HCT116 (cell line): ENCODE data around the gene HRK. TPM values are rescaled to one million over a fixed set of nuclear protein-coding genes. Genes with fewer than 3 reads are reported as not detected.

ENCODE experiments used
- ATAC-seq: fragments of 200-7000 bp; cut with Tn5 transposase; 2 replicates; pipeline ENCODE4 v1.9.1; 2020; ENCODE audit warnings: mild to moderate bottlenecking, moderate library complexity
- BruUV-seq: library from RNA; stranded (reverse); fragments of 400-500 nt; replicated peaks from 2 replicates; lab custom pipeline; 2021; lab: Mats Ljungman, UMichigan
- CTCF ChIA-PET: fragments of 300-600 bp; sonication (Branson Sonifier 250); formaldehyde crosslinking; loops from one replicate; lab custom pipeline; 2021; ENCODE audit warnings: antibody characterized with exemption; lab: Charles Lee
- POLR2A ChIA-PET: fragments of 300-600, 350-600 bp; sonication (Branson Sonifier 250); formaldehyde crosslinking; loops from one replicate; lab custom pipeline; 2021; ENCODE audit warnings: antibody characterized with exemption; lab: Charles Lee
- RAD21 ChIA-PET, 2 experiments: fragments of 300-600 bp; sonication (Branson Sonifier 250); formaldehyde crosslinking; loops; one replicate each; lab custom pipeline; 2023; ENCODE audit warnings: low total read pairs in 2 of 2; ENCODE audit not compliant: uncharacterized antibody in 2 of 2, unreplicated experiment in 2 of 2, low non-redundant PET in 1 of 2; lab: Charles Lee
- DNase-seq: peaks from one replicate; pipeline ENCODE4 v3.0.0-alpha.2; 2010; ENCODE audit warnings: low read depth, low spot score
- H2AFZ ChIP-seq: fragments of 200-600 bp; shearing (Covaris generic), sonication (generic); 2 replicates; pipeline ENCODE4 v1.6.1; 2017; ENCODE audit warnings: low read depth, mixed run types, mixed read lengths, antibody characterized with exemption, low read length; ENCODE audit not compliant: poor library complexity, severe bottlenecking
- H3K27ac ChIP-seq: 2 replicates; pipeline ENCODE4 v1.5.1; 2012; ENCODE audit warnings: low read depth, low read length
- H3K27me3 ChIP-seq: fragments of 200-600 bp; sonication (generic); 2 replicates; pipeline ENCODE4 v1.6.1; 2016; ENCODE audit warnings: mixed run types, low read length, mixed read lengths; ENCODE audit not compliant: insufficient read depth
- H3K36me3 ChIP-seq, 2 experiments: fragments of 200-500 bp in 1 of 2; fragments of 200-600 bp in 1 of 2; sonication (Bioruptor generic) in 1 of 2; sonication (generic) in 1 of 2; 2 replicates each; pipeline versions ENCODE4 v1.5.1 to v1.6.1; 2014 to 2016; ENCODE audit warnings: low read length in 2 of 2, inconsistent platforms in 1 of 2, mixed read lengths in 1 of 2, mixed run types in 1 of 2; ENCODE audit not compliant: insufficient read depth in 2 of 2, control insufficient read depth in 1 of 2
- H3K4me1 ChIP-seq, 2 experiments: fragments of 200-600 bp in 1 of 2; sonication (generic) in 1 of 2; 2 replicates each; pipeline versions ENCODE4 v1.5.1 to v1.6.1; 2012 to 2017; ENCODE audit warnings: low read length in 2 of 2, inconsistent platforms in 1 of 2, mild to moderate bottlenecking in 1 of 2, mixed read lengths in 1 of 2, mixed run types in 1 of 2, moderate library complexity in 1 of 2; ENCODE audit not compliant: insufficient read depth in 2 of 2, control insufficient read depth in 1 of 2
- H3K4me2 ChIP-seq: fragments of 200-600 bp; sonication (generic); 2 replicates; pipeline ENCODE4 v1.6.1; 2017; ENCODE audit warnings: mixed run types, low read length, mixed read lengths
- H3K4me3 ChIP-seq, 2 experiments: fragments of 200-600 bp in 1 of 2; sonication (generic) in 1 of 2; replicated peaks in 1 of 2; 2 replicates each; pipeline ENCODE4 v1.5.1; 2011 to 2016; ENCODE audit warnings: low read length in 2 of 2, control low read depth in 1 of 2, low read depth in 1 of 2, mild to moderate bottlenecking in 1 of 2, mixed read lengths in 1 of 2, mixed run types in 1 of 2
- H3K79me2 ChIP-seq: fragments of 200-600 bp; sonication (generic); 2 replicates; pipeline ENCODE4 v1.6.1; 2017; ENCODE audit warnings: mild to moderate bottlenecking, mixed run types, low read length, moderate library complexity, mixed read lengths; ENCODE audit not compliant: insufficient read depth
- H3K9ac ChIP-seq: fragments of 200-600 bp; sonication (generic); 2 replicates; pipeline ENCODE4 v1.6.1; 2016; ENCODE audit warnings: low read length, mixed read lengths
- H3K9me2 ChIP-seq: fragments of 200-600 bp; sonication (generic), shearing (Covaris generic); 2 replicates; pipeline ENCODE4 v1.6.1; 2017; ENCODE audit warnings: mixed run types, mild to moderate bottlenecking, moderate library complexity; ENCODE audit not compliant: insufficient read depth
- H3K9me3 ChIP-seq, 2 experiments: fragments of 200-500 bp in 1 of 2; fragments of 200-600 bp in 1 of 2; sonication (Bioruptor generic) in 1 of 2; sonication (generic) in 1 of 2; 2 replicates each; pipeline ENCODE4 v1.6.1; 2014 to 2017; ENCODE audit warnings: low read length in 2 of 2, mixed read lengths in 2 of 2, inconsistent platforms in 1 of 2, low read depth in 1 of 2, mild to moderate bottlenecking in 1 of 2, mixed run types in 1 of 2, moderate library complexity in 1 of 2; ENCODE audit not compliant: control insufficient read depth in 1 of 2, insufficient read depth in 1 of 2
- H4K20me1 ChIP-seq: fragments of 200-600 bp; sonication (generic), shearing (Covaris generic); 2 replicates; pipeline ENCODE4 v1.6.1; 2017; ENCODE audit warnings: mixed run types, mild to moderate bottlenecking, moderate library complexity; ENCODE audit not compliant: insufficient read depth
- EGR1 ChIP-seq: IDR thresholded peaks from 2 replicates; pipeline ENCODE4 v1.6.1; 2012; ENCODE audit warnings: low read depth
- ELF1 ChIP-seq: IDR thresholded peaks from 2 replicates; pipeline ENCODE4 v1.6.1; 2012; ENCODE audit warnings: low read depth, borderline replicate concordance
- EZH2 ChIP-seq: fragments of 200-600 bp; sonication (generic); IDR thresholded peaks from 2 replicates; pipeline ENCODE4 v1.6.1; 2017; ENCODE audit warnings: antibody characterized with exemption, mixed run types
- FOSL1 ChIP-seq: IDR thresholded peaks from 2 replicates; pipeline ENCODE4 v1.6.1; 2012; ENCODE audit warnings: low read depth
- POLR2AphosphoS5 ChIP-seq: IDR thresholded peaks from 2 replicates; pipeline ENCODE4 v1.6.1; 2011; ENCODE audit warnings: mild to moderate bottlenecking, low read depth, low read length, moderate library complexity
- SIN3A ChIP-seq: IDR thresholded peaks from 2 replicates; pipeline ENCODE4 v1.6.1; 2012; ENCODE audit warnings: low read depth
- intact Hi-C: fragments of 100-400 bp; cut with micrococcal nuclease; formaldehyde crosslinking; loops from 2 replicates; pipeline ENCODE4 v1.10.0; 2022
- total RNA-seq: library from RNA; stranded (reverse); gene quantifications from one replicate; pipeline ENCODE4 v1.2.1, GENCODE V29; 2021; ENCODE audit not compliant: unreplicated experiment
- TF ChIP-seq, protein P1 (sequence below): IDR thresholded peaks from 2 replicates; pipeline ENCODE4 v1.6.1; 2011; ENCODE audit warnings: mild to moderate bottlenecking, low read length, moderate library complexity; ENCODE audit not compliant: insufficient replicate concordance; ENCODE audit errors: extremely low read depth
- TF ChIP-seq, protein P2 (sequence below): IDR thresholded peaks from 2 replicates; pipeline ENCODE4 v1.6.1; 2012
- TF ChIP-seq, protein P3 (sequence below): IDR thresholded peaks from 2 replicates; pipeline ENCODE4 v1.6.1; 2012; ENCODE audit warnings: low read depth
- TF ChIP-seq, protein P4 (sequence below): IDR thresholded peaks from 2 replicates; pipeline ENCODE4 v1.6.1; 2012

HRK gene
- total RNA-seq, 1 experiment from 2014 or later = 4.3 TPM

DNA sequence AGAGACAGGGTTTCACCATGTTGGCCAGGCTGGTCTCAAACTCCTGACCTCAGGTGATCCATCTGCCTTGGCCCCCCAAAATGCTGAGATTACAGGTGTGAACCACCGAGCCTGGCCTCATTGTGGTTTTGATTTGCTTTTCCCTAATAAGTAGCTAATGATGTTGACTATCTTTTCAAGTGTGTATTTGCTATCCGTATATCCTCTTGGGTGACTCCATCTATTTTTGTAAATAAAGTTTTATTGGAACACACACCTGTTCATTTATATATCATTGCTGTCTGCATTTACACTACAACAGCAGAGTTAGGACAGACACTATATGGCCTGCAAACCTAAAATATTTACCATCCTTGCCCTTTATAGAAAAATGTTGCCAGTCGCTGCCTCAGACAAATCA lies 13.7 kb upstream of the HRK start:
- Histone ChIP-seq H3K36me3 (no peaks in the 10 kb centered on the region), H3K4me2 (no peak overlapping the region), H2AFZ (no peak overlapping the region), H3K4me3 (no peak overlapping the region), H3K9me3 (no peaks in the 10 kb centered on the region), H3K27me3 (no peaks in the 10 kb centered on the region; the same call in 1 of the 2 replicates), H3K79me2 (no peaks in the 10 kb centered on the region), H3K4me1 (no peaks in the 10 kb centered on the region), H3K9ac (no peak overlapping the region), H3K27ac (no peak overlapping the region), H4K20me1 (no peaks in the 10 kb centered on the region), H3K9me2 (no peaks in the 10 kb centered on the region)
- TF ChIP-seq SIN3A = no peak
- TF ChIP-seq, protein P1, sequence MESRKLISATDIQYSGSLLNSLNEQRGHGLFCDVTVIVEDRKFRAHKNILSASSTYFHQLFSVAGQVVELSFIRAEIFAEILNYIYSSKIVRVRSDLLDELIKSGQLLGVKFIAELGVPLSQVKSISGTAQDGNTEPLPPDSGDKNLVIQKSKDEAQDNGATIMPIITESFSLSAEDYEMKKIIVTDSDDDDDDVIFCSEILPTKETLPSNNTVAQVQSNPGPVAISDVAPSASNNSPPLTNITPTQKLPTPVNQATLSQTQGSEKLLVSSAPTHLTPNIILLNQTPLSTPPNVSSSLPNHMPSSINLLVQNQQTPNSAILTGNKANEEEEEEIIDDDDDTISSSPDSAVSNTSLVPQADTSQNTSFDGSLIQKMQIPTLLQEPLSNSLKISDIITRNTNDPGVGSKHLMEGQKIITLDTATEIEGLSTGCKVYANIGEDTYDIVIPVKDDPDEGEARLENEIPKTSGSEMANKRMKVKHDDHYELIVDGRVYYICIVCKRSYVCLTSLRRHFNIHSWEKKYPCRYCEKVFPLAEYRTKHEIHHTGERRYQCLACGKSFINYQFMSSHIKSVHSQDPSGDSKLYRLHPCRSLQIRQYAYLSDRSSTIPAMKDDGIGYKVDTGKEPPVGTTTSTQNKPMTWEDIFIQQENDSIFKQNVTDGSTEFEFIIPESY = no peak
- TF ChIP-seq POLR2AphosphoS5 = no peak
- TF ChIP-seq, protein P2, sequence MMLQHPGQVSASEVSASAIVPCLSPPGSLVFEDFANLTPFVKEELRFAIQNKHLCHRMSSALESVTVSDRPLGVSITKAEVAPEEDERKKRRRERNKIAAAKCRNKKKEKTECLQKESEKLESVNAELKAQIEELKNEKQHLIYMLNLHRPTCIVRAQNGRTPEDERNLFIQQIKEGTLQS = no peak
- ChIA-PET CTCF (no interaction called here), POLR2A (no interaction called here), RAD21 (no interaction called here)
- intact Hi-C loops = no loop called here
- BruUV-seq = no TSS peak
- ATAC-seq (no peak), DNase-seq (no peak)

DNA sequence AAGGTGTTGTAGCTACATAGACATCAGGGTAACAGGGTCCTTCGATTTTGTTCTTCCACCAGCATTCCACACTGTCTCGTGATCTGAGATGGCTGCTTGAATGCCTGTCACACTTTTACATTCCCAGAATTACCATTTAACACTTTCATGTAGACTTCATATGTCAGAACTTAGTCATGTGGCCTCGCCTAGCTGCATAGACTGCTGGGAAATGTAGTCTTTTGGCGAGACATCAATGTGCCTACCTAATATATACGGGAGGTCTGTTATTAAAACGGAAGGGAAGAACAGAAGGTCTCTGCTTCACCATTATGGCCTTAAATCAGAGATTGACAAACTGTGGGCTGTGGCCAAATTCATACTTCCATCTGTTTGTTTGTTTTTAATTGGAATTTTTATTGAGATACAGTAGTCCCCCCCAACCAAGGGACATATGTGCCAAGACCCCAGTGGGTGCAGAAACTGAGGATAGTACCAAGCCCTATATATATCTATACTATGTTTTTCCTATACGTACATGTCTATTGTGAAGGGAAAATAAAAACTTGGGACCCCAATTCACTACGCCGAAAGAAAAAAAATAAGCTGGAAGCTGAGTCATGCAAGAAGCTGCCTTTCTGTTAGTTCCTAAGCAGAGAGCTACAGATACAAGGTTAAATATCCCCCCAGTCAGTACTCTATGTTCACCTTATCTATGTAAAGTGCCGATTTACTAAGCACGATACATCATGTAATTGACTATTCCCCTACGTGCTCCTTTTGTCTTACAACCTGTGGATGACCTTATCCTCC lies 11.3 kb upstream of the HRK start:
- peak overlapping the region; percentile 47 for H2AFZ ChIP-seq
- H3K4me3 ChIP-seq = no peak overlapping the region
- DNase-seq (no peak), ATAC-seq (peak; percentile 94)
- H3K36me3 ChIP-seq = no peaks in the 10 kb centered on the region
- no peaks in the 10 kb centered on the region for H4K20me1 ChIP-seq
- H3K4me1 ChIP-seq = no peaks in the 10 kb centered on the region
- H3K9me3 ChIP-seq = no peaks in the 10 kb centered on the region
- ChIA-PET POLR2A (no interaction called here), RAD21 (no interaction called here), CTCF (interaction anchor here (1.2 kb wide), 1 partner anchor 184 kb away, joined by 4 read pairs; no protein-coding TSS in a partner anchor)
- H3K79me2 ChIP-seq = no peaks in the 10 kb centered on the region
- H3K4me2 ChIP-seq = no peak overlapping the region
- H3K27me3 ChIP-seq = no peaks in the 10 kb centered on the region
- no TSS peak for BruUV-seq
- no peaks in the 10 kb centered on the region for H3K9me2 ChIP-seq
- intact Hi-C loops = no loop called here
- H3K9ac ChIP-seq = no peak overlapping the region
- no peak overlapping the region for H3K27ac ChIP-seq
- TF ChIP-seq, protein P1 = no peak
- TF ChIP-seq FOSL1 = no peak
- no peak for TF ChIP-seq ELF1
- TF ChIP-seq, protein P3, sequence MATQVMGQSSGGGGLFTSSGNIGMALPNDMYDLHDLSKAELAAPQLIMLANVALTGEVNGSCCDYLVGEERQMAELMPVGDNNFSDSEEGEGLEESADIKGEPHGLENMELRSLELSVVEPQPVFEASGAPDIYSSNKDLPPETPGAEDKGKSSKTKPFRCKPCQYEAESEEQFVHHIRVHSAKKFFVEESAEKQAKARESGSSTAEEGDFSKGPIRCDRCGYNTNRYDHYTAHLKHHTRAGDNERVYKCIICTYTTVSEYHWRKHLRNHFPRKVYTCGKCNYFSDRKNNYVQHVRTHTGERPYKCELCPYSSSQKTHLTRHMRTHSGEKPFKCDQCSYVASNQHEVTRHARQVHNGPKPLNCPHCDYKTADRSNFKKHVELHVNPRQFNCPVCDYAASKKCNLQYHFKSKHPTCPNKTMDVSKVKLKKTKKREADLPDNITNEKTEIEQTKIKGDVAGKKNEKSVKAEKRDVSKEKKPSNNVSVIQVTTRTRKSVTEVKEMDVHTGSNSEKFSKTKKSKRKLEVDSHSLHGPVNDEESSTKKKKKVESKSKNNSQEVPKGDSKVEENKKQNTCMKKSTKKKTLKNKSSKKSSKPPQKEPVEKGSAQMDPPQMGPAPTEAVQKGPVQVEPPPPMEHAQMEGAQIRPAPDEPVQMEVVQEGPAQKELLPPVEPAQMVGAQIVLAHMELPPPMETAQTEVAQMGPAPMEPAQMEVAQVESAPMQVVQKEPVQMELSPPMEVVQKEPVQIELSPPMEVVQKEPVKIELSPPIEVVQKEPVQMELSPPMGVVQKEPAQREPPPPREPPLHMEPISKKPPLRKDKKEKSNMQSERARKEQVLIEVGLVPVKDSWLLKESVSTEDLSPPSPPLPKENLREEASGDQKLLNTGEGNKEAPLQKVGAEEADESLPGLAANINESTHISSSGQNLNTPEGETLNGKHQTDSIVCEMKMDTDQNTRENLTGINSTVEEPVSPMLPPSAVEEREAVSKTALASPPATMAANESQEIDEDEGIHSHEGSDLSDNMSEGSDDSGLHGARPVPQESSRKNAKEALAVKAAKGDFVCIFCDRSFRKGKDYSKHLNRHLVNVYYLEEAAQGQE = no peak
- no peak for TF ChIP-seq EZH2
- TF ChIP-seq EGR1 = no peak
- TF ChIP-seq, protein P4, sequence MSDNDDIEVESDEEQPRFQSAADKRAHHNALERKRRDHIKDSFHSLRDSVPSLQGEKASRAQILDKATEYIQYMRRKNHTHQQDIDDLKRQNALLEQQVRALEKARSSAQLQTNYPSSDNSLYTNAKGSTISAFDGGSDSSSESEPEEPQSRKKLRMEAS = no peak
